Measurements from ENCODE around the gene TOR1B.
"Not testable (repeated sequence)": the region's sequence is repeated elsewhere in the genome, so short reads cannot be mapped to it uniquely, and the experiment has no call there.

TOR1B gene

GRCh38 chr9:129802833-129803675 is at the start of gene TOR1B:
Gene TOR1B, plus strand, starts transcription at chr9:129803184. Its CDS starts 29 bp downstream, at chr9:129803213.
- in situ Hi-C loops (cut with MboI; ENCODE audit: low pct_unique_long_range_greater_than_20kb, low sequenced_read_pairs, unreplicated experiment) = no loop called here
- peak; percentile 93 for DNase-seq (ENCODE audit: low spot score)
- TF ChIP-seq, protein P1, sequence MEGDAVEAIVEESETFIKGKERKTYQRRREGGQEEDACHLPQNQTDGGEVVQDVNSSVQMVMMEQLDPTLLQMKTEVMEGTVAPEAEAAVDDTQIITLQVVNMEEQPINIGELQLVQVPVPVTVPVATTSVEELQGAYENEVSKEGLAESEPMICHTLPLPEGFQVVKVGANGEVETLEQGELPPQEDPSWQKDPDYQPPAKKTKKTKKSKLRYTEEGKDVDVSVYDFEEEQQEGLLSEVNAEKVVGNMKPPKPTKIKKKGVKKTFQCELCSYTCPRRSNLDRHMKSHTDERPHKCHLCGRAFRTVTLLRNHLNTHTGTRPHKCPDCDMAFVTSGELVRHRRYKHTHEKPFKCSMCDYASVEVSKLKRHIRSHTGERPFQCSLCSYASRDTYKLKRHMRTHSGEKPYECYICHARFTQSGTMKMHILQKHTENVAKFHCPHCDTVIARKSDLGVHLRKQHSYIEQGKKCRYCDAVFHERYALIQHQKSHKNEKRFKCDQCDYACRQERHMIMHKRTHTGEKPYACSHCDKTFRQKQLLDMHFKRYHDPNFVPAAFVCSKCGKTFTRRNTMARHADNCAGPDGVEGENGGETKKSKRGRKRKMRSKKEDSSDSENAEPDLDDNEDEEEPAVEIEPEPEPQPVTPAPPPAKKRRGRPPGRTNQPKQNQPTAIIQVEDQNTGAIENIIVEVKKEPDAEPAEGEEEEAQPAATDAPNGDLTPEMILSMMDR (IDR thresholded peaks at IDR 0.05; ENCODE audit: extremely low read depth, insufficient read depth, missing control alignments) = no peak

DNA sequence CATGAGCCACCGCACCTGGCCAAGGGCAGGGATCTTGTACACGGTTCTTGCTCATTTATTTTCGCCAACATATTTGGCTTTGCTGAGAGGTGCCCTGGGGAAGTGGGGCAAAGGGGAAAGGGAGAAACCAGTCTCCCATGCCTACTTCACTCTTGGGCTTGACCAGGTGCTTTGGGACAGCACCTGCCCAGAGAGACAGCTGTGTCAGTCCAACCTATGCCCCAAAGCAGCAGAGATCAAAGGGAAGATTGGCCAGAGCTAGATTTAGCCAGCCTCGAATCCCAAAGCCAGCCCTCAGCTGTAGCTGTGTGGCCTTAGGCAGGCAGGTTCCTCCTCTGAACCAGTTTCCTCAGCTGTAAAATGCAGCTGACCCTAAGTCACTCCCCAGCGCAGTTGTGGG is 47.8 kb upstream of the TOR1B start:
- no peak for DNase-seq (ENCODE audit: low spot score)
- in situ Hi-C loops (cut with MboI; ENCODE audit: low pct_unique_long_range_greater_than_20kb, low sequenced_read_pairs, unreplicated experiment) = no loop called here
- TF ChIP-seq, protein P1 (IDR thresholded peaks at IDR 0.05; ENCODE audit: extremely low read depth, insufficient read depth, missing control alignments) = no peak

GRCh38 chr9:129756191-129756590 is 46.8 kb upstream of the TOR1B start:
- in situ Hi-C loops (cut with MboI; ENCODE audit: low pct_unique_long_range_greater_than_20kb, low sequenced_read_pairs, unreplicated experiment) = no loop called here

DNA sequence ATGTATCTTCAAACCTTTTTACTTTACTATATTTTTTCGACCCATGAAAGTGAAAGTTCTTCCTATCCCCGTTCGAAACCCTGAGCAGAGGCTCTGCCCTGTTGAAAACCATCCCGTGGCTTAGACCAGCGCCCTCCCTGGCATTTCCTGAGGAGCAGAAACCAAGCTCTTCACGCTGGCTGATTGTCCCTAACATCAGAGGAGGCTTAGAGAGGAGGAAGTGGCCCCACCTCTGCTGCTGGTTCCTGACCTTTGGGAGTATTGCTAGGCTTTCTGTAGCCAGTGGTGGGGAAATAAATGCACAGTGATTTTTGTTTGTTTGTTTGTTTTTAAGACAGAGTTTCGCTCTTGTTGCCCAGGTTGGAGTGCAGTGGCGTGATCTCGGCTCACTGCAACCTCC is 45.9 kb upstream of the TOR1B start:
- no peak for DNase-seq (ENCODE audit: low spot score)
- in situ Hi-C loops (cut with MboI; ENCODE audit: low pct_unique_long_range_greater_than_20kb, low sequenced_read_pairs, unreplicated experiment) = no loop called here
- TF ChIP-seq, protein P1 (IDR thresholded peaks at IDR 0.05; ENCODE audit: extremely low read depth, insufficient read depth, missing control alignments) = no peak

More at GRCh38 chr9:129756191-129756590, 46.8 kb upstream of the TOR1B start:
- TF ChIP-seq, protein P1 (IDR thresholded peaks at IDR 0.05; ENCODE audit: extremely low read depth, insufficient read depth, missing control alignments) = no peak
- DNase-seq (ENCODE audit: low spot score) = no peak

DNA sequence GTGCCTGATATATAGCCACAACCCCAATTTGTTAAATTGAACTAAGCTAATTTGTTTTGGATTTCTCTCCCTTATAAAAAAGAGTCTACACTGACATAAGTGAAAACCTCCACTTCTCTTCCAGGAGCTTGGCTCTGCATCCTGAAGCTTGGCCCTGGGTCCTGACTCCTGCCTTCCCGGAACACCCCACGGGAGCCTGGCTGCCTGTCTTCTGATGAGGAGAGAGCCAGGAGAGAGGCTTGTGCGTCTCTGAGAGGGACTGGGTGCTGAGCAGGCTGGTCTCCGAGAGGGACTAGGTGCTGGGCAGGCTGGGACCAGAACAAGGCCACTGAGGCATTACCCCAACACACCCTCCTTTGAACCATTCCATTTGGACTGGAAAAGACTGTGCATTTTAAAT is 43.7 kb upstream of the TOR1B start:
- DNase-seq (ENCODE audit: low spot score) = no peak
- TF ChIP-seq, protein P1 (IDR thresholded peaks at IDR 0.05; ENCODE audit: extremely low read depth, insufficient read depth, missing control alignments) = no peak
- in situ Hi-C loops (cut with MboI; ENCODE audit: low pct_unique_long_range_greater_than_20kb, low sequenced_read_pairs, unreplicated experiment) = no loop called here

GRCh38 chr9:129759804-129760502 is 43.0 kb upstream of the TOR1B start:
- in situ Hi-C loops (cut with MboI; ENCODE audit: low pct_unique_long_range_greater_than_20kb, low sequenced_read_pairs, unreplicated experiment) = no loop called here
- no peak for DNase-seq (ENCODE audit: low spot score)
- TF ChIP-seq, protein P1 (IDR thresholded peaks at IDR 0.05; ENCODE audit: extremely low read depth, insufficient read depth, missing control alignments) = no peak

- DNase-seq (ENCODE audit: low spot score); in situ Hi-C loops (cut with MboI; ENCODE audit: low pct_unique_long_range_greater_than_20kb, low sequenced_read_pairs, unreplicated experiment): not testable (repeated sequence)
Observed at GRCh38 chr9:129760784-129761183, 42.2 kb upstream of the TOR1B start.
